Activated T-helper 1 cell treated with anti-CD3 and anti-CD28 coated beads, Interleukin-12 subunit alpha, Interleukin-12 subunit beta, Interleukin-2, Interleukin-4 antibody, amounts not matched to agents 30 ng/mL and 10 ng/mL and 1 ng/mL, durations not matched to agents 14 hours and 24 hours and 36 hours (primary cell): ENCODE results near the gene IQSEC1. TPM values are rescaled to one million over a fixed set of nuclear protein-coding genes. Genes with fewer than 3 reads are reported as not detected.

Experiments used
- DNase-seq: peaks from one replicate; pipeline ENCODE4 v3.0.0; 2021; ENCODE audit warnings: low spot score
- H3K27ac Mint-ChIP-seq: one replicate; pipeline ENCODE4 v1.8.0; 2021; ENCODE audit warnings: mild to moderate bottlenecking, mixed read lengths
- H3K27me3 Mint-ChIP-seq: one replicate; pipeline ENCODE4 v1.8.0; 2022; ENCODE audit warnings: mild to moderate bottlenecking, moderate library complexity, mixed read lengths; ENCODE audit not compliant: insufficient read depth
- H3K36me3 Mint-ChIP-seq: one replicate; pipeline ENCODE4 v1.8.0; 2021; ENCODE audit warnings: low read depth, mixed read lengths
- H3K4me1 Mint-ChIP-seq: one replicate; pipeline ENCODE4 v1.8.0; 2021; ENCODE audit warnings: low read depth, mixed read lengths
- H3K4me3 Mint-ChIP-seq: one replicate; pipeline ENCODE4 v1.8.0; 2021; ENCODE audit warnings: mild to moderate bottlenecking, moderate library complexity, mixed read lengths
- H3K9me3 Mint-ChIP-seq: one replicate; pipeline ENCODE4 v1.8.0; 2021; ENCODE audit warnings: mixed read lengths
- intact Hi-C: fragments of 100-400 bp; cut with micrococcal nuclease; formaldehyde crosslinking; loops from one replicate; pipeline ENCODE4 v1.15.1; 2024
- total RNA-seq: library from RNA; stranded (reverse); gene quantifications from 2 replicates; pipeline ENCODE4 v1.2.3, GENCODE V29; 2022

IQSEC1 gene
- total RNA-seq, 1 donor from 2014 or later = 31.4 TPM

DNA sequence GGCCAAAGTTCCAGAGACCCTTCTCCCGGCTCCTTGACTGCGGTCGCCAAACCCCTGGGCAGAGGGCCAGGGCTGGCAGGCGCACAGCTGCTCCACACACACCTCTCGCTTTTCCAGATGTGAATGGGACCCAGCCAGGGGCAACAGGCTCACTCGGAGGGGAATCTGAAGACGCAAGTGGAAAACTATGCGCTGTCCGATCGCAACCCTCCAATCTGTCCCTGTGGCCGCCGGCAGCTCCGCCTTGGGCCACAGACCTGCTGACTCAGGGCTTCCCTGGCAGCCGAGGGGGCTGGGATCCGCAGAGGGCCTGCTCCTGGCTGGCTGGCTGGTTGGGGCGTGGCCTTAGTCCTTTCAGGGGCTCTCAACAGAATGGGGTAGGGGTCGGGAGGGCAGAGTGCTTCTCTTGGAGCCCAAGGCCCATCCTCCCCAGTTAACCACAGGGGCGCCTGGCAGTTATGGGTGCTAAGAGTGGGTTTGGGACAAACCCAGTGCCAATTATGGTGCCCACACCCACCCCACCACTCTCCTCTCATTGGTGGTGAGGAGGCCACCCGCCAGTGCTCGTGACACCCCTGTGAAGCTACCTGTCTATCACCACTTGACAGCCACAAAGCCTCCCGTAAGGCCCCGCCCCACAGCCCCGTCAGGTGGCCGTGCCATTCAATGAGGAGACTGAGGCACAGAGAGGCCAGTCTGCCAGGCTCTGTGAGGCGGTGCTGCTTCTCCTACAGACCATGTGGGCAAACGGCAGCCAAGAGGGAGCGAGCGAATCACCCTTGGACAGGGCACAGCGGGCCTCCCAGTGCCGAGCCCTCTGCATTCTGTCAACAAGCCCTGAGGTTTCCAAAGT, 53.8 kb downstream of the IQSEC1 start:
- no peak for DNase-seq
- Mint-ChIP-seq H3K4me3 (no peak overlapping the region), H3K36me3 (no peaks in the 10 kb centered on the region), H3K9me3 (no peaks in the 10 kb centered on the region), H3K4me1 (peaks cover 35% of the 10 kb centered on the region), H3K27me3 (no peaks in the 10 kb centered on the region), H3K27ac (no peak overlapping the region)
- intact Hi-C loops = loop anchor here (10.0 kb wide), 1 partner anchor 535 kb away; the partner anchor contains the start of gene TSEN2

DNA sequence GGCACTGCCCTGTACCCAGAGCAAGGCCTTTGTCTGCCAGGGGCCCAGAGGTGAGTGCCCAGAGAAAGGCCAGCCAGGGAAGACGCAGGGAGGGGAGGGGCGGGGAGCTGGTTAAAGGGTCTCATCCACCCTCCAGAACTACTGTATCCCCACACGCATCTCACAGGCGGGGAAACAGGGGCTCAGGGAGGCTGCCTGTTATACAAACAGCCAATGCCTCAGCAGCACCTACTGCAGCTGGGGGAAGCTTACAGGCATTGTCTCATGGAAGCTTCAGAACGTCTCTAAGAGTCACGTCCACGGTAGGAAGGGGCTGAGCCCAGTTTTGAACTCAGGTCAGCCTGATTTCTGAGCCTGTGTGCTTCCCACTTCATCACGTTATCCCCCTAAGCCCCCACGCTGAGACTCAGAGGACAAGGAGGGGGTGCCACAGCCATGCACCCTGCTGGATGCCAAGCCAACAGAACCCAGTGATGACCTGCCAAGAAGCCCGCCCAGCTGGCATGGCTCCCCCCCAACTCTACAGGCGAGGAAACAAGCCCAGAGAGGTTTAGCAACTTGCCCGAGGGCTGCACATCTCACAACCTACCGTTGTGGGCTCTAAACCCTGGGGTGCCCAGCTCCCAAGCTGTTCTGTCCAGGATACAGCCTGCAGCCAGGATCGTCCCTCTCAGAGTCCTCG, 54.5 kb downstream of the IQSEC1 start:
- intact Hi-C loops = loop anchor here (10.0 kb wide), 1 partner anchor 534 kb away; the partner anchor contains the start of gene TSEN2

DNA sequence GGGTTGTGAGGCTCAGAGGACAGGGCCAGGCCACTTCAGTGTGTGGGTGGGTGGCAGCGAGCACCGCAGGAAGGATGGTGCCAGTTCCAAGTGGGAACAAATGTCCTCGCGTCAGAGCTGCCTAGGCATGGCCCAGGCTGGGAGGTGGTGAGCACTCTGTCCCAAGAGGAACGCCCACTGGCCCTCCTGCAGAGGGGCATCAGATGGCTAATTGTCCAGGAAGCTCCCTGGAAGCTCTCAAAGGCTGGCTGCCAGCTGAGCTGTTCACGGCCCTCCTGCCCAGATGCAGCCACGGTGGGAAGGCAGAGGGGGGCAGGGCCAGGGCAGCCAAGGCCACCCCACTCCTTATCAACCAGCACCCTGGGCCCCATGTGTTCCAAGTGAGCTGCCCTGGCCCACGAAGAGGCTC, 55.2 kb downstream of the IQSEC1 start:
- no peak overlapping the region for H3K4me3 Mint-ChIP-seq
- H3K4me1 Mint-ChIP-seq = peaks cover 48% of the 10 kb centered on the region
- no peaks in the 10 kb centered on the region for H3K27me3 Mint-ChIP-seq
- no peaks in the 10 kb centered on the region for H3K9me3 Mint-ChIP-seq
- H3K36me3 Mint-ChIP-seq = peaks cover 2% of the 10 kb centered on the region
- no peak for DNase-seq
- peak overlapping the region; percentile 40 for H3K27ac Mint-ChIP-seq
- intact Hi-C loops = loop anchor here (10.0 kb wide), 1 partner anchor 533 kb away; the partner anchor contains the start of gene TSEN2

More for the DNA sequence above, 54.5 kb downstream of the IQSEC1 start:
- peaks cover 42% of the 10 kb centered on the region for H3K4me1 Mint-ChIP-seq
- H3K36me3 Mint-ChIP-seq = no peaks in the 10 kb centered on the region
- peak overlapping the region; percentile 40 for H3K27ac Mint-ChIP-seq
- no peak for DNase-seq
- H3K4me3 Mint-ChIP-seq = no peak overlapping the region
- H3K27me3 Mint-ChIP-seq = no peaks in the 10 kb centered on the region
- no peaks in the 10 kb centered on the region for H3K9me3 Mint-ChIP-seq

DNA sequence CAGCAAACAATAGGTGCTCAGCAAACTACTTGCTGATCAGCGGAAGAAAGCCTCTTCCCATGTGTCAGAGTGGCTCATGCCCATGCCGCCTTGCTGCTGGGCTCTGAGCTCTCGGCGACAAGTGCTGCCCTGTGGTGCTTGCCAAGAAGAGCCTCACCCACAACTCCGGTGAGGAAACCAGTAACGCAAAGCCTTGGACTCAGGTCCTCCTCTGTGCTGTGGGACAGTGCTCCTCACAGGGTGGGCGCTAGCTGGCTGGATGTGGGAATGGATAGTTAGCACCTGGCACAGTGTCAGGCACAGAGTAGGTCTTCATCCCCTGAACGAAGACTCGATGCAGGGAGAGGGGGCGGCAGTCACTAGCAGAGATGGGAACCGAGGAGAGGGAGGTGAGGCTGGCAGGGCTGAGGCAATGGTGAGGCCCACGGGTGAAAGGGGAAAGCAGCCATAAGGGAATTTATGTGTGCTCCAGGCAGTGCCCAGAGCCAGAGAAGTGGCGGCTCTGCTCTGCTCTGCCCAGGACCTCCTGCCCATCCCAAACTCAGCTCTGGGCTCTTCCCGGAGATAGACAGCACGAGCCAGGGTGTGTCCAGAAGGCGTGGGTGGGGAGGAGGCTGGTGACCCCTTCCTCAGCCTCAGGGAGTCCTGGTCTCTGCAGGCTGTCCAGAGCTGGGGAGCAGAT, 55.7 kb downstream of the IQSEC1 start:
- H3K27me3 Mint-ChIP-seq = no peaks in the 10 kb centered on the region
- intact Hi-C loops = loop anchor here (2.0 to 10.0 kb wide), 2 partner anchors 15 to 533 kb away; partner anchors contain the start of gene TSEN2
- H3K36me3 Mint-ChIP-seq = peaks cover 3% of the 10 kb centered on the region
- DNase-seq = no peak
- H3K4me1 Mint-ChIP-seq = peaks cover 51% of the 10 kb centered on the region
- peak overlapping the region; percentile 98 for H3K27ac Mint-ChIP-seq
- H3K9me3 Mint-ChIP-seq = no peaks in the 10 kb centered on the region
- peak overlapping the region; percentile 48 for H3K4me3 Mint-ChIP-seq

DNA sequence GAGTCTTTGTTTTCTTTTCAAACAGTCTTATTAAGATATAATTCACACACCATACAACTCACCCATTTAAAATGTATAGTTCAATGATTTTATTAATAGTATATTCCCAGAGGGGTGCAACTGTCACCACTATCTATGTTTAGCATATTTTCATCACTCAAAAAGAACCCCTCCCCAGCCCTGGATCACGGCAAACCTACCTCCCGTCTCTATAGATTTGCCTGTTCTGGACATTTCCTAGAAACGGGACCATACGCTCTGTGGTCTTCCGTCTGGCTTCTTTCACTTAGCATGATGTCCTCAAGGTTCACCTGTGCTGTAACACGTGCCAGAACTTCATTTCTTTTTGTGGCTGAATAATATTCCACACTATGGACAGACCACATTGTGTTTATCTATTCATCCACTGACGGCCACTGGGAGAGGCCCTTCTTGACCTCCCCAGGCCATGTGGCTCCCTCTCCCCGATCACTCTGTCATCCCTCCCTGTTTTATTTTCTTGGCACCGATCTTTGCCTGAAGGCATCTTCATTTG, 56.4 kb downstream of the IQSEC1 start:
- Mint-ChIP-seq H3K27me3 (no peaks in the 10 kb centered on the region), H3K9me3 (no peaks in the 10 kb centered on the region), H3K4me1 (peaks cover 59% of the 10 kb centered on the region), H3K27ac (peak overlapping the region; percentile 98), H3K36me3 (peaks cover 6% of the 10 kb centered on the region), H3K4me3 (peak overlapping the region; percentile 81)
- intact Hi-C loops = loop anchor here (2.0 to 10.0 kb wide), 2 partner anchors 14 to 532 kb away; partner anchors contain the start of gene TSEN2
- DNase-seq = no peak

DNA sequence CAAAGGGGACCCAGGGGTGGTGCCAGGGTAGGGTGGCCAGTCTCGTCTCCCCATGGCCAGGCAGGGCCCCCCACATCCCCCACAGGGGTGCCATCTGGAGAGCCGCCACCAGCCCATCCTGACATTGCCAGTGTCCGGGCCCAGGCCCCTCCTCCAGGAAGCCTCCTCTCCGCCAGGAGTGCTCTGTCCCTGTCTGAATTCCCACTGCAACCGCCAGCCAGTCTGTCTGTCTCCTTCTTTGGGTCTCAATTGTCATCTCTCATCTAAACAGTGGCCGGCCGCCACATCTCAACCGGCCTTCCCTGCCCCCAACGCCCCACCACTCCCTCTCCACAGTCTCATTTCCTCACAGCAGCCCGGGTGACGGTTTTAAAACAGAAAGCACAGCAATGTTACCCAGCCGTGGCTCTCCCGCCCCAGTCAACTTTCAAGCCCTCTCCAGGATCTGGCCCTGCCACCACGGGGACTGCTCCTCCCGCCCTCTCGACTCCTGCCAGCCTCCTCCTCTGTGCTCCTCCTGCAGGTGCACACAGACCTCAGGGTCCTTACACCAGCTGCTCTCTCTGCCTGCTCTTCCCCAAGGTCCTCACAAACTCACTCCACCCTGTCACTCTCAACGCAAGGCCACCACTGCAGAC, 57.0 kb downstream of the IQSEC1 start:
- Mint-ChIP-seq H3K9me3 (no peaks in the 10 kb centered on the region), H3K27me3 (no peaks in the 10 kb centered on the region), H3K4me3 (peak overlapping the region; percentile 81), H3K4me1 (peaks cover 64% of the 10 kb centered on the region), H3K36me3 (peaks cover 10% of the 10 kb centered on the region), H3K27ac (peak overlapping the region; percentile 98)
- peak; percentile 58 for DNase-seq
- intact Hi-C loops = loop anchor here (2.0 to 10.0 kb wide), 2 partner anchors 13 to 531 kb away; partner anchors contain the start of gene TSEN2

DNA sequence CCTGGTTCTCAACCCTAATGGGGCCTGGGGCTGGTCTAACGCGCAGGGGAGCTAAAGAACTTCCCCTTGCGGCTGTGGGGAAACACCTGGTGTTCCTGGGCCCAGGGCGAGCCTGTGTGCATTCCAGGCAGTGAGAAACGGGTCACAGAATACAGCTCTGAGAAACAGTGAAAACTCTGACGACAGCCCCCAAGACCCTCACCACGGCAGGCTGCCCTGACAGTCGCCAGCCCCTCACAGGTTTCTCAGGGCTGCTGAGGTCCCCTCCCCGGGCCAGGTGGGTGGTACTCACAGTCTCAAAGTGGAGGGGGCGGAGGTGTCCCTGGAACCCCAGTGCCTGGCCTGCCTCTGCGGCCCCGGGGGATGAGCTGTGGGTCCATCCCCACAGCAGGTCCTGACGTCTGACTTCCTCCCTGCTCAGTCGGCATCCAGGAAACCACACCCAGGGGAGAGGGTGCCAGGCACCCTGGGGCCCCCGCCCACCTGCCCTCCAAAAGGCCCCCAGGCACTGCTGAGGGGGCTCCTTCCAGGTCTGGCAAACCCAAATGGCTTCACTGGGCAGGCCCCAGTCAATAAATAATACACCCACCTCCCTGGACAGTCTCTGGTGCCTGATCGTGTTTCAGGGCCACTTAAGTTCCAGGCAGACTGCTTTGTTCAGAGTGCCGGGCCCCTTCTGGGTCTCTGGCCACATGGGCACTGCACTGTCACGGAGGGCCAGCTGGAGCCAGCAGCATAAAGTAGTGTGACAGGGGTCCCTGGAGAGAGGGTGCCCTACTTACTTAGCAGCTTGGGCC, 57.7 kb downstream of the IQSEC1 start:
- peaks cover 68% of the 10 kb centered on the region for H3K4me1 Mint-ChIP-seq
- peak overlapping the region; percentile 81 for H3K4me3 Mint-ChIP-seq
- peak; percentile 60 for DNase-seq
- intact Hi-C loops = loop anchor here (1.0 to 10.0 kb wide), 5 partner anchors 13 to 531 kb away; partner anchors contain the start of genes IQSEC1 and TSEN2
- peaks cover 13% of the 10 kb centered on the region for H3K36me3 Mint-ChIP-seq
- no peaks in the 10 kb centered on the region for H3K9me3 Mint-ChIP-seq
- peak overlapping the region; percentile 98 for H3K27ac Mint-ChIP-seq
- no peaks in the 10 kb centered on the region for H3K27me3 Mint-ChIP-seq

DNA sequence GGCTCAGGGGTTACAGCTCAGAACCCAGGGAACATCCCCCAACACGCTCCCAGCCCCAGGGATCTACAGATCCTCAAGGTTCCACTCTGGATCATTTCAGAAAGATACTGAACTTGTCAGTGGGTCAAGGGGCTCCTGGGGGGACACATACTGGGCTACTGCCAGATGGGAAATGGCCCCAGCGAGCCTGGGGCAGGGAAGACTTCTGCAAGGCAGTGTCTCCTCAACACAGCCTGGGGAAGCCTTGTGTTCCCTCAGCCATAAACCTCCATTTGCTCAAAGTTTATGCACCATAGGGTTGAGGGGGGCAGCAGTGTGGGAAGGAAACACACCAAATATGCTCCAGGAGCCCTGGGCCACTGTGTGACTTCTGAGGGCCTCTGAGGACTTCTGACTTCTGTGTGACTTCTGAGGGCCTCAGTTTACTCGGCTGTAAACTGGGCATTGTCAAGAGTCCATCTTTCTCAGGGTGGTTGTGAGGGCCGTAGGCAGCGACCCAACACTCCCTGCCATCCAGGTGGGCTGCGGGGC, 58.4 kb downstream of the IQSEC1 start:
- Mint-ChIP-seq H3K4me3 (peak overlapping the region; percentile 81), H3K36me3 (peaks cover 18% of the 10 kb centered on the region), H3K4me1 (peaks cover 70% of the 10 kb centered on the region), H3K27ac (peak overlapping the region; percentile 98), H3K9me3 (no peaks in the 10 kb centered on the region), H3K27me3 (no peaks in the 10 kb centered on the region)
- no peak for DNase-seq
- intact Hi-C loops = loop anchor here (1.0 to 10.0 kb wide), 6 partner anchors 48 to 823 kb away; partner anchors contain the start of genes IQSEC1, NUP210 and TSEN2

DNA sequence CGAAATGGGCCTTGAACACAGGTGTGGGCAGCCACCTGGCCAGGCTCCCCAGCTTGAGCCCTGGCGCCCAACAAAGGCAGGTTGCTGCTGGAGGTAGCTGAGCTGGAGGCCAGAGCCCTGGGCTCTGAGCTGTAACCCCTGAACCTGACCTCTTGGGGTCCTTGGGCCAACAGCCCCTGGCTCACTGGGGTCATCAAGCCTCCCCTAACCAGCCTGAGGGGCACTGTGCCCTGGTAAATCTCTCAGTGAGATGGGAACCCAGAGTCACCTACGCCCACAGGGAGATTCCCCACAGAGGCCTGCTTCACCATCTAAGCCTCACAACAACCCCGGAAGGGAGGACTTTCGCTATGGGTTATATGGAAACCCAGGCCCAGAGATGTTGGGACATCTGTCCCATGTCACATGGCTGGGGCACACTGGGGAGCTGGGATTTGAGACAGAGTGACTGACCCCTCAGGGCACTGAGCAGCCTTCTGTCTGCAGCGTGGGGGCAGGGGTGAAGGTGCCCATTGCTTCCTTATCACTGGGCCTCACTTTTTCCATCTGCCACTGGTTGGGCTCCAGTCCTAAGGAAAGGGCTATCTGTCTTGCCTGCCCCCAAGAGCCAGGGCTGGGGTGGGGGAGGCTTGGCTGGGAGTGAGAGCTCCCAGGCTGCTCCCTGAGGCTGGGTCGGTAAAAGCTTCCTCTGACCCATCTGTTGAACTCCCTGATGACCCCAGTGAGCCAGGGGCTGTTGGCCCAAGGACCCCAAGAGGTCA, 59.1 kb downstream of the IQSEC1 start:
- Mint-ChIP-seq H3K36me3 (peaks cover 21% of the 10 kb centered on the region), H3K4me3 (peak overlapping the region; percentile 81), H3K27ac (peak overlapping the region; percentile 98), H3K4me1 (peaks cover 76% of the 10 kb centered on the region), H3K9me3 (no peaks in the 10 kb centered on the region), H3K27me3 (no peaks in the 10 kb centered on the region)
- DNase-seq = no peak
- intact Hi-C loops = loop anchor here (2.0 to 10.0 kb wide), 4 partner anchors 65 to 822 kb away; partner anchors contain the start of genes NUP210 and TSEN2

DNA sequence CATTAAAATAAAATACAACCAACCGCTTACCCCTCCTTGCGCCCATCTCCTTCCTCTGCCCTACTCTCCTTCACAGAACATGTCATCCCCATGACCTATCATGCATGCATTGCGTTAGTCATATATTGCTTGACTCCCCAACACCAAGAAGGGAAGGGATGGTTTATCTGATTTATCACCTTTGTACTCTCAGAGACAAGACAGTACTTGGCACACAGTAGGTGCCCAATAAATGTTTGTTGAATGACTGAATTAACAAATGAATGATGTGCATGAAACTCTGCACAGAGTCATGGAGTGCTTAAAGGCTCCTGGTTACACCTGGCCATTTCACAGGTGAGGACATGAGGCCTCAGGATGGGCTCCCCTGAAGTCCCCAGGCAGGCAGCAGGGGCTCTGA, 59.7 kb downstream of the IQSEC1 start:
- Mint-ChIP-seq H3K4me1 (peaks cover 82% of the 10 kb centered on the region), H3K9me3 (no peaks in the 10 kb centered on the region), H3K36me3 (peaks cover 23% of the 10 kb centered on the region), H3K4me3 (peak overlapping the region; percentile 81), H3K27me3 (no peaks in the 10 kb centered on the region), H3K27ac (peak overlapping the region; percentile 98)
- no peak for DNase-seq
- intact Hi-C loops = loop anchor here (5.0 to 10.0 kb wide), 3 partner anchors 409 to 821 kb away; partner anchors contain the start of genes NUP210 and TSEN2
